Activated T-helper 1 cell treated with anti-CD3 and anti-CD28 coated beads, Interleukin-2, amount 50 U/mL, for 16 hours (primary cell): ENCODE data around the gene OVCH1.
"Not testable (repeated sequence)": the region's sequence is repeated elsewhere in the genome, so short reads cannot be mapped to it uniquely, and the experiment has no call there.

Experiments used
- DNase-seq, 2 donors: peaks; one replicate each; pipeline ENCODE4 v3.0.0-alpha.2; 2020; ENCODE audit warnings: low read depth in 1 of 2, low spot score in 1 of 2

Gene OVCH1

GRCh38 chr12:29505122-29505521 is 7.6 kb upstream of the OVCH1 start:
- DNase-seq, result no peak

DNA sequence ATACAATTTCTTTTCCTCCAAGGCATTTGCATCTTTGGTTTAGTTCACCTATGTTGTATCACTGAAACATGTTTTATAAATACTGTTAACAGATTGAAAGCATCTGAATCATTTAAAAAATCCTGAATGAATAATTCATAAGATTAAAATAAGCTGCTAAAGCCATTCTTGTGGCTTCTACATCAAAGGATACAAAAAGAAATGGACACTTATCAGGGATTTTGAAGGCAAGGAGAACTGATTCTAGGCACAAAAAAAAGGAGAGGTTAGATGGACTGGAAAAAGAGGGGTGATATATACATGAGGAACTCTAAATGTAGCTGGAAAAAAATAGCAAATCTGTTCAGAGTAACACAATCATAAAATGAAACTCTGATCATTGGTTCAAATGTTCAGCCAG is 5.8 kb upstream of the OVCH1 start:
- DNase-seq, result no peak

- DNase-seq, result no peak
Measured at GRCh38 chr12:29499235-29499634, 1.7 kb upstream of the OVCH1 start.

DNA sequence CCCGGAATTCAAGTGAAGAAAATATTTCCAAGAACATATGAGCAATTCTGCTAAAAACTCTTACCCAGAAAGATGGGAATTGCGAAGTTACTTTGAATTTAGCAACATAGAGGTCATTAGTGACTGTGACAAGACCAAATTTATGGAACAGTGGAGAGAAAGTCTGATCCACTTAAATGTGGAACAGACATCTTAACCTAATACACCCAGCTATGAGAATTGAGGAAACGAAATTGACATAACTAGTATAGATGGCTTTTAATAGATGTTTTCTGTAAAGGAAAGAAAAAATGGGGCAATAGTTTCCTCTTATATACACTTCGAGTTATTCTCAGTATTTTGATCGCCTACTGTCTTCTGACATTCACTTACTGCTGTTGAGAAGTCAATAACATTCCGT is 4.6 kb downstream of the OVCH1 start:
- no peak for DNase-seq

DNA sequence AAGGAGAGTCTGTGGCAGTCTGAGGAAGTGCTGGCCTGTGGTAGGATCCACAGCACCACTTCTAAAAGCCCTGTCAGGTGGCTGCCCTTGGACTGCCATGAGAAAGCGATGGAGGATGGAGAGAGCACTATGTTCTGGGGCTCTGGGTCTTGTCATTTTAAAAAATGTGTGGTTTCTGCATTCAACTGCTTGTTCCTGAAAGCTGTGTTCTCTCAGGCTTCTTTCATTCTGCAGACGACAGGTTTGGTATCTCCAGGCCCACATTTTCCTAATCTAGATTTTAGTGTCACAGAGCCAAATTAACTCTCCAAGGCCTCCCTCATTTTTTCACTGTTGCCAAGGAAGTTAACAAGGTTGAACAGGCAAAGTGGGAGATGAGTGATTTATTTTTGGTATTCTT is 10.5 kb downstream of the OVCH1 start:
- DNase-seq, result no peak

GRCh38 chr12:29463198-29463597 is 34.3 kb downstream of the OVCH1 start:
- no peak for DNase-seq

DNA sequence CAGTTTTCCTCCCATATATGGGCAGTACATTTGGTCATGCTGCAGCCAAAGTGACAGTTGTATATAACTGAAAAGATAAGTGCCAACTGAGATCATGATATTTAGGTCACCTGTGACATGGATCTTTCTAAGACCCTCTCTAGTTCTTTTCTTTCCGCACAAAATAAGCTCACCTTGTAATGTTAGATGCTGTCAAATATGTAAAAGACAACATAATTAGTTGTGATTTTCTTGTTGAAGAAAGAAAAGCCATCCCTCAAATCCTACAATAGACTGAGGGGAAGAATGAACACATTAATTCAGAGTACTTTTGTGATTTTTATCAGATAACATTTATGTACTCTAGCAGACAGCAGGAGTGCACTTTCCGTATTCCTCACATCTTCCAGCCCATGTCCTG is 37.4 kb downstream of the OVCH1 start:
- no peak for DNase-seq

GRCh38 chr12:29455087-29455486 is 42.4 kb downstream of the OVCH1 start:
- no peak for DNase-seq

- no peak for DNase-seq
Measured at GRCh38 chr12:29451888-29452287, 45.6 kb downstream of the OVCH1 start.

- no peak for DNase-seq
Measured at GRCh38 chr12:29448157-29448556, 49.3 kb downstream of the OVCH1 start.

- DNase-seq, result no peak
Measured at GRCh38 chr12:29447285-29447975, 50.1 kb downstream of the OVCH1 start.

GRCh38 chr12:29439506-29439905 is 58.0 kb downstream of the OVCH1 start:
- no peak for DNase-seq

GRCh38 chr12:29438752-29439408 is 58.6 kb downstream of the OVCH1 start:
- DNase-seq, result no peak

- DNase-seq, result no peak
Measured at GRCh38 chr12:29437575-29437974, 59.9 kb downstream of the OVCH1 start.

GRCh38 chr12:29436815-29437214 is 60.7 kb downstream of the OVCH1 start:
- DNase-seq, result not testable (repeated sequence)

GRCh38 chr12:29431513-29431912 is 66.0 kb downstream of the OVCH1 start:
- DNase-seq, result no peak

- DNase-seq, result no peak
Measured at GRCh38 chr12:29430716-29431044, 66.8 kb downstream of the OVCH1 start.

- DNase-seq, result no peak
Measured at GRCh38 chr12:29429999-29430715, 67.3 kb downstream of the OVCH1 start.

DNA sequence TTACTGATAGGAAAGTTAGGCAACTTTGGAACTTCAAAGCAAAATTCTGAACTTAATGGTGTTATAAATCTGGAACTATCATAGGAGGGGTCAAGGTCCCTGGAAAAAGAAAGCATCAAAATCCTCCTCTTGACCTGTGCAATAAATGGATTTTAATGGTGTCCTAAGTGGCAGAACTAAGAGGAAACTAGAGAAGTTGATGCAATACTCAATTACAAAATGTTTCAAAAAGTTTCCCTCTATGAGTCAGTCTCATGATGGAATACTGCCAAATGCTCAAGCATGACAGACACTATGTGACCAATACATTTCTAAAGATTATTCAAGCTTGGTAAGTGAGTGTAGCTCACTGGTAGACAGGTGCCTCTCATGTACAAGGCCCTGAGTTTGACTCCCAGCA is 68.9 kb downstream of the OVCH1 start:
- no peak for DNase-seq

DNA sequence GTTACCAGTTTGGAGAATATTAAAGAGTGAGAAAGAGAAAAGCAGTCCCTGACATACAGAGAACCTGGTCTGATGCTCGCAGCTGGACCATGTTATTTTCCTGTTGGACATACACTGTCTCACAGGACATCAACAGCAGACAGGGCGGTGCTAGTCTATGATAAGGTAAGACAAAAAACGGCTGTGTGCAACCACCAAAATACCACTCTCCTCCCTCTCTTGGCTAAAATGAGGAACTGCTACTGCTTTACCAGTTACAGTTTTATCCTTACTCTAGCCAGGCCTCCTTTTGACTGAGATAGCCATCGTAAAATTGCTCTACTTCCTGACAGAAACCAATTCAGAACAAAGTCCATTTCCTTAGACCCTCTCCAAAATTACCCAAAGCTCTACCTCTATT is 69.5 kb downstream of the OVCH1 start:
- DNase-seq, result no peak

- no peak for DNase-seq
Measured at GRCh38 chr12:29426498-29426897, 71.0 kb downstream of the OVCH1 start.

DNA sequence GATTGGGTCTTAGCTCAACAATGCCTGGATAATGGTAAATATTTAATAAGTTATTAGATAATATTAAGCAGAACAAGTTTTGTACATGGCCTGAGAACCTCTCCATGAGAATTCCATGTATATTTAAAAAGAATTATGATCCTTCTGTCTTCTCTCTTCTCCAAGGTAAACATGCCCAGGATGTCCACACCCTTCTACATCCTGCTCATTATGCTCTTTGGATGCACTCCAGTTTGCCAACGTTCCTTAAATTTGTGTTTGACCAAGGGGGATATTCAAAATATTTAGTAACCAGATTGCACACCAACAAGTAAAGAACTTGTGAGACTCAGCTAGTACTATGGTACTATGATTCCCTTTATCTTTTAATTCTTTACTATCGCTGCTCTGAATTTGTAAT is 71.8 kb downstream of the OVCH1 start:
- no peak for DNase-seq

DNA sequence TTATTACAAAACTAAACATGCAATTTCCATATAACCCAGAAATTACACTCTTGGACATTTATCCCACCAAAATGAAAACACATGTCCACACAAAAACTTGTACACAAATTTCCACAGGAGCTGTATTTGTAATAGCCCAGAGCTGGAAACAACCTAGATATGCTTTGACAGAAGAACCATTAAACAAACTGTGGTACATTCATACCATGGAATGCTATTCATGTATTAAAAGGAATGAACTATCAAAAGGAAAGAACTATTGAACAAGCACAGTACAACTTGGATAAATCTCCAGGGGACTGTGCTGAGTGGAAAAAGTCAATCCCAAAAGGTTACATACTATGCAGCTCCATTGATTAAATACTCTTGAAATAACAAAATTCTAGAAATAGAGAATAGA is 80.7 kb downstream of the OVCH1 start:
- no peak for DNase-seq
